Loucy (cell line): ENCODE measurements around the gene C2orf81.

ENCODE experiments used
- CTCF ChIP-seq: fragments of 200-600 bp; sonication (generic); conservative IDR thresholded peaks from 2 replicates; pipeline ENCODE4 v1.5.1; 2014; ENCODE audit warnings: mild to moderate bottlenecking, antibody characterized with exemption, low read length
- EZH2phosphoT487 ChIP-seq: fragments of 200-600 bp; IDR thresholded peaks from 2 replicates; pipeline ENCODE4 v1.6.1; 2018; ENCODE audit warnings: antibody characterized with exemption, mild to moderate bottlenecking, moderate library complexity, borderline replicate concordance

GRCh38 chr2:74393525-74393924 is 27.9 kb downstream of the C2orf81 start:
- TF ChIP-seq CTCF: no peak
- no peak for TF ChIP-seq EZH2phosphoT487
